NCI-H128 (cell line): Measurements from ENCODE around the gene ZNF281.
"Not testable (repeated sequence)": the region's sequence is repeated elsewhere in the genome, so short reads cannot be mapped to it uniquely, and the experiment has no call there.

ENCODE experiments used
- DNase-seq: peaks from one replicate; lab custom pipeline; 2025; ENCODE audit not compliant: unreplicated experiment; lab: John Stamatoyannopoulos, UW

The ZNF281 gene

DNA sequence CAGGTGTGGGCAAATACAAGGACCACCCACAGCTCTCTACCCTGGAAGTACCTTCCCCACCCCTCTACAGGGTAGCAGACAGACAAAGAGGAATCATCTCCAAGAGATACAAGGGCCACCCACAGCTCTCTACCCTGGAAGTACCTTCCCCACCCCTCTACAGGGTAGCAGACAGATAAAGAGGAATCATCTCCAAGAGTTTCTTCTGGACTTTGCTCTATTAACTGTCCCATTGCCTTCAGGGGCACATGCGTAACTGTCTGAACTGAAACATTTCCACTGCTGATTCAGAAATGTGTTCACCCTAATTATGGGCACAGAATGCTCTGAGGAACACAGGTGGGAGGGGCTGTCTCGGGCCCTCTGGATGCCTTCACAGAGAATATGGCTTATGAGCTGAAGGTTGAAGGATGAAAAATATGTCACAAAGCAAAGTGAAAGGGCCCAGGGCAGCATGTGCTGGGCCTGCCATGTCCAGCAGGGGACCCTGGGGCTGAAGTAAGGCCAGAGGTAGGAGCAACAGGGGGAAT is 43.9 kb downstream of the ZNF281 start:
- no peak for DNase-seq

DNA sequence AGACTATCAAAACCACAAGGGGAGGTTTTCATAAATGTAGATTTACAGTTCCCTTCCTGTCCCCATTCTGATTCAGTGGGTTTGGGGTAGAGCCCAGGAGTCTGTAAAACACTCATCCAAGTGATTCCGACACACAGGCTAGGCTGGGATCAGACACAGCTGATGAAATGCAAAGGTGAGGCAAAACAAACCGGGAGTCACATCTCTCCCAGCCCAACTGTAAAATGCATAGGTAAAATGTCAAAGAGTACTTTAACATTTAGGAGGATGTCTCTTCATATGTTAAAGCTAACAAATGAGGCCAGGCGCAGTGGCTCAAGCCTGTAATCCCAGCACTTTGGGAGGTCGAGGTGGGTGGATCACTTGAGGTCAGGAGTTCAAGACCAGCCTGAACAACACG is 45.0 kb downstream of the ZNF281 start:
- no peak for DNase-seq

DNA sequence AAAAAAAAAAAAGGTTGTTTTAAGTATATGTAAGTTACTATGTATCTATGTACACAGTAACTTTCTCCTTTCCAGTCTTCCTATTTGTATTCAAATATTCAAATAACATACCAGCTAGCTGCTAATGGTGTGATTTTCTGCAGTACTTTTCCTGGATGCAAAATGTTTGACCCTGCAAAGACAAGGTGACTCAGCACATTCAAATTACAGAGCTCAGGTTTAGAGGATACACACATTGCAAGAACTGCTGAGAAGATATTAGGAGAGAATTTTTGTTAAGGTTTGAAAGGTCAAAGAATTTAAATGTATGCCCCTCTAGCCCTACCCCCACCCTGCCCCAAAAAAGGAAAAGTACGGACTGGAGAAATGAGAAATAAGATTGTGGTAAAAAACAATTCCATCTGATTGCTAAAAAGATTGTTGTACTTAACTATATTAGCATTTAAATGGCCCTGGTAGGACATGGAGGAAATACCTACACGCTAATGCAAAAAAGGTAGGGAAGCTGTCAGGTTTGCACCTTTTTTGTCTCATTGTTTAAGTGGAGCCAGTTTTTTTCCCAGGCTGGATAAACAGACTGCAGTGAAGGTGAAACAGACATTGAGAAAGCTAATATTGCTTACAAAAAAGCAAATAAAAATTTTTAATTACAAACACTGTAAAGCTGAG is 45.6 kb downstream of the ZNF281 start:
- no peak for DNase-seq

DNA sequence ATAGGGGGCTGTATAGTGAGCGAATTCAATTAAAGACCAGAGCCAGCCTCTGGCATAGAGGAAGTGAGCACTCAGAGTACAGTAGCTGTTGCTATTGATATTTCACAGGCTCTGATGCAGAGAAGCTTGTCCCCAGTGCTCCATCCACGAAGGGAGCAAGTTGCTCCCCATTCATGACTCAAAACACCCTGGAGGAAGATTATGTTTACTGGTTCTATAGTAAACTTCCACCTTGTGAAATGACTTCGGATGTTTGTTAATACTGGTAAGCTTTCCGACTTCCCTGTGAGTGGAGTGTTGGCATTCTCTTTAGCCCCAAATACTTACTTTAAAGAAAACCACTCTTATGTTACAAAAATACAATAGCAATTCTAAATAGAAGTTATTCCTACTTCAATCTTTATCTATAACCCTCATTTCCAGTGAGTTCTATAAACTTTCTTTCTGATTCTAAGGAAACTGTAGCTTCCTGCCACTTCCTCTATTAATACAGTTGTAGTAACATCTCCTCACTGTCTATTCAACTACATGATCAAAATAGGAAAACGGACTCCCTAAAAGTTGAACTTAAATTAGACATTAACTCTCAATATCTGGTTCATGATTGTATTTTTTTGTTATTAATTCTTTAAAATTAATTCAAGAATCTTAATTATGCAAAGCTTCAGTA is 46.4 kb downstream of the ZNF281 start:
- DNase-seq: no peak

DNA sequence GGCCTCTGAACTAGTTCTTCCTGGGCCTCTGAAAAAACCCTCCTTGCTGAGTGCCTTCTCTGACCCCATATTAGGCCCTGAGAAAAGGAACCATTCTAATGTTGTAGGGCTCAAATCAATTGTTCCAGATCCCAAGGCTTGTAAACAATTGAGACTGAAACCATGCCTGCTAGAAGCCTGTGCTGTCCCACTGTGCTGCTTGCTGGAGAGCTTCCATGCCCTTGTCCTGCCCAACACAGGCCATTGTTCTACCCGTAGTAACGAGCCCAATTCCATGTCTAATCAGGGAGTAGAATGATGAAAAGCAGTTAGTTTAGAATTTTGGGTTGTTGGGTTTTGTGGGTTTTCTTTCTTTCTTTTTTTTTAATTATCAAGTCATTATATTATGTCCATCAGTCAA is 47.4 kb downstream of the ZNF281 start:
- no peak for DNase-seq

DNA sequence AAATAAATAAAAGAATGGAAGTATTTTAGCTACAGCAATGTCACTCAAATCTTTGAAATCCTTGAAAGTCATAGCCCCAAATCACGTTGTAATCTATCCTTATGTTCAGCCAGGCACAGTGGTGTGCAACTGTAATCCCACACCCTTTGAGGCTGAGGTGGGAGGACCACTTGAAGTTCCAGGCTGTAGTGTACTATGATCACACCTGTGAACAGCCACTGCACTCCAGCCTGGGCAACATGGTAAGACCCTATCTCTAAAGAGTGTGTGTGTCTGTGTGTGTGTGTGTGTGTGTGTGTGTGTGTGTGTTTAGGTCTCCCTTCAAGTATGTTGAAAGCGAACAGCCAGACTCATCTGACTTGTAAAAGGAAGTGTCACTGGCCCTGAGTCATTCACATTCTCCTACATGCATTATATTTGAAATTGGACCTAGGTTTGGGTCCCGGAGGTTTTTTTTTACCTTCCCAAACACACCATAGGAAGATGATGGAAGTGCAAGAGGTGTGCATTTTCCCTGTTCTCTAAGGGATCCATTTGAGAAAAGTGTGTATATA is 50.1 kb downstream of the ZNF281 start:
- DNase-seq: no peak

DNA sequence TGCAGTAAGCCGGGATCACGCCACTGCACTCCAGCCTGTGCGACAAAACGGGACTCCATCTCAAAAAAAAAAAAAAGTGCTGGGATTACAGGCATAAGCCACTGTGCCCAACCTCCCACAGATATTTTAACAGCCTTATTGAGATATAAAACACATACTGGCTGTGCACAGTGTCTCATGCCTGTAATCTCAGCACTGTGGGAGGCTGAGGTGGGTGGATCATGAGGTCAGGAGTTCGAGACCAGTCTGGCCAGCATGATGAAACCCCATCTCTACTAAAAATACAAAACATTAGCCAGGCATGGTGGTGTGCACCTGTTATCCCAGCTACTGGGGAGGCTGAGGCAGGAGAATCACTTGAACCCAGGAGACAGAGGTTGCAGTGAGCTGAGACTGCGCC is 51.9 kb downstream of the ZNF281 start:
- not testable (repeated sequence) for DNase-seq

DNA sequence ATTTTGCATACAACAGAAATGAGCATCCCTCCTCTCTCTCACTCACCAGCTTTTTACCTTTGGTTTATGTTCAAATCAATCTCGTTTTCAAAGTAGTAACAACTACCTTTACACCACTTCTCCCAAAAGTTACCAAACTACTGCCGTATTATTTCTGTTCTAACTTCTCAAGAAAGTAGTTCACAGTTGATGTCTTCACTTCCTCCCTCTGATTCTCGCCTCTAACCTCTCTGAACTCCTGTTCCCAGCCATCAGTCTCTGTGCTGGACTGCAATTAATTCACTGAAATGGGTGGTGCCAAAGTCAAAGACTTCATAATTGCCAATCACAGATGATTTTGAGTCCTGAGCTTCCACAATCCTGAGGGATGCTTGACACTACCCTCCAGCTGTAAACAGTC is 54.0 kb downstream of the ZNF281 start:
- DNase-seq: no peak
